ENCODE measurements around the gene SFXN3.

GRCh38 chr10:100982916-100983830 is 47.9 kb upstream of the SFXN3 start:
- TF ChIP-seq, protein P1, sequence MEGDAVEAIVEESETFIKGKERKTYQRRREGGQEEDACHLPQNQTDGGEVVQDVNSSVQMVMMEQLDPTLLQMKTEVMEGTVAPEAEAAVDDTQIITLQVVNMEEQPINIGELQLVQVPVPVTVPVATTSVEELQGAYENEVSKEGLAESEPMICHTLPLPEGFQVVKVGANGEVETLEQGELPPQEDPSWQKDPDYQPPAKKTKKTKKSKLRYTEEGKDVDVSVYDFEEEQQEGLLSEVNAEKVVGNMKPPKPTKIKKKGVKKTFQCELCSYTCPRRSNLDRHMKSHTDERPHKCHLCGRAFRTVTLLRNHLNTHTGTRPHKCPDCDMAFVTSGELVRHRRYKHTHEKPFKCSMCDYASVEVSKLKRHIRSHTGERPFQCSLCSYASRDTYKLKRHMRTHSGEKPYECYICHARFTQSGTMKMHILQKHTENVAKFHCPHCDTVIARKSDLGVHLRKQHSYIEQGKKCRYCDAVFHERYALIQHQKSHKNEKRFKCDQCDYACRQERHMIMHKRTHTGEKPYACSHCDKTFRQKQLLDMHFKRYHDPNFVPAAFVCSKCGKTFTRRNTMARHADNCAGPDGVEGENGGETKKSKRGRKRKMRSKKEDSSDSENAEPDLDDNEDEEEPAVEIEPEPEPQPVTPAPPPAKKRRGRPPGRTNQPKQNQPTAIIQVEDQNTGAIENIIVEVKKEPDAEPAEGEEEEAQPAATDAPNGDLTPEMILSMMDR (IDR thresholded peaks at IDR 0.05) = no peak
- no peak for TF ChIP-seq GABPB1 (CRISPR knock-in tag; IDR thresholded peaks at IDR 0.05)

Data from WTC11 (cell line).